A673 (cell line): ENCODE results near the gene SFXN5.

ENCODE experiments used
- CTCF ChIP-seq: fragments of 300-800, 200-600 bp; sonication (generic); conservative IDR thresholded peaks from 2 replicates; pipeline ENCODE4 v1.5.1; 2017; ENCODE audit warnings: low read depth, mild to moderate bottlenecking, antibody characterized with exemption, low read length, moderate library complexity, mixed read lengths
- EZH2 ChIP-seq: fragments of 200-600 bp; sonication (generic); IDR thresholded peaks from 2 replicates; pipeline ENCODE4 v1.6.1; 2017; ENCODE audit warnings: borderline replicate concordance, low read depth, mild to moderate bottlenecking, mixed read lengths, antibody characterized with exemption, low read length; ENCODE audit not compliant: poor library complexity, severe bottlenecking

- no peak for TF ChIP-seq CTCF
- TF ChIP-seq EZH2 = no peak
These were observed 107.4 kb downstream of the SFXN5 start for GRCh38 chr2:72964146-72964525.
